Lung (tissue), 12 donors: ENCODE measurements around the gene HSBP1. TPM values are rescaled to one million over a fixed set of nuclear protein-coding genes. Genes with fewer than 3 reads are reported as not detected.

Experiments
- ATAC-seq: fragments of 200-7000 bp; cut with Tn5 transposase; one replicate; pipeline ENCODE4 v1.9.1; 2020; ENCODE audit warnings: moderate number of reproducible peaks; ENCODE audit not compliant: insufficient read depth, low FRiP score
- DNase-seq, 3 donors: peaks; one replicate each; pipeline ENCODE4 v3.0.0-alpha.2; 2013 to 2017
- H3K27ac ChIP-seq, 2 donors: one replicate each; pipeline ENCODE4 v1.5.1; 2013; ENCODE audit warnings: mild to moderate bottlenecking in 2 of 2, moderate library complexity in 2 of 2, control low read depth in 1 of 2, inconsistent platforms in 1 of 2, low read depth in 1 of 2, low read length in 1 of 2
- H3K27me3 ChIP-seq, 3 donors: one replicate each; pipeline ENCODE4 v1.5.1; 2013; ENCODE audit warnings: low read length in 2 of 3; ENCODE audit not compliant: control insufficient read depth in 3 of 3, insufficient read depth in 3 of 3
- H3K36me3 ChIP-seq, 4 donors: one replicate each; pipeline ENCODE4 v1.5.1; 2013; ENCODE audit warnings: low read length in 4 of 4, mild to moderate bottlenecking in 1 of 4, moderate library complexity in 1 of 4; ENCODE audit not compliant: control insufficient read depth in 4 of 4, insufficient read depth in 4 of 4
- H3K4me1 ChIP-seq, 5 donors: one replicate each; pipeline ENCODE4 v1.5.1; 2013; ENCODE audit warnings: low read length in 5 of 5, mild to moderate bottlenecking in 2 of 5, moderate library complexity in 1 of 5; ENCODE audit not compliant: control insufficient read depth in 5 of 5, insufficient read depth in 5 of 5
- H3K4me3 ChIP-seq: one replicate; pipeline ENCODE4 v1.5.1; 2013; ENCODE audit warnings: mild to moderate bottlenecking, control low read depth, moderate library complexity
- H3K9ac ChIP-seq, 2 donors: one replicate each; pipeline ENCODE4 v1.5.1; 2013; ENCODE audit warnings: low read length in 2 of 2, control low read depth in 1 of 2; ENCODE audit not compliant: insufficient read depth in 1 of 2
- H3K9me3 ChIP-seq, 4 donors: one replicate each; pipeline ENCODE4 v1.5.1; 2013; ENCODE audit warnings: low read length in 3 of 4, mild to moderate bottlenecking in 1 of 4, moderate library complexity in 1 of 4; ENCODE audit not compliant: control insufficient read depth in 4 of 4, insufficient read depth in 3 of 4
- WGBS, 2 donors: extraction: QIAGEN DNeasy Blood & Tissue Kit; methylation state at CpG; one replicate each; pipeline ENCODE4 v1.1.7; 2013; 5-methylcytosine and 5-hydroxymethylcytosine counted together
- polyA plus RNA-seq, 2 donors: library from polyadenylated mRNA; stranded (reverse); fragments of 200-250 nt; gene quantifications; one replicate each; pipeline ENCODE4 v1.2.1, GENCODE V29; 2013
- total RNA-seq, 2 donors: library from RNA; depleted of rRNA in 1 of 2; stranded (reverse); fragments of >200 nt in 1 of 2; gene quantifications; one replicate each; pipeline ENCODE4 v1.2.1, GENCODE V29; 2014 to 2021
- TF ChIP-seq, protein P1 (sequence below): IDR thresholded peaks from 2 replicates; pipeline ENCODE4 v1.5.1; 2012; ENCODE audit warnings: mild to moderate bottlenecking; ENCODE audit errors: control extremely low read depth, extremely low read depth
- donor health status: control.
- donor health status: control.
- donor health status: Bipolar disorder and iron deficiency.
- donor health status: healthy.
- donor health status: DM: yes; HTN: yes; CAD: no.

HSBP1 gene
- total and polyA plus RNA-seq, 4 donors = 50.5 to 109 (median 95.4) TPM

DNA sequence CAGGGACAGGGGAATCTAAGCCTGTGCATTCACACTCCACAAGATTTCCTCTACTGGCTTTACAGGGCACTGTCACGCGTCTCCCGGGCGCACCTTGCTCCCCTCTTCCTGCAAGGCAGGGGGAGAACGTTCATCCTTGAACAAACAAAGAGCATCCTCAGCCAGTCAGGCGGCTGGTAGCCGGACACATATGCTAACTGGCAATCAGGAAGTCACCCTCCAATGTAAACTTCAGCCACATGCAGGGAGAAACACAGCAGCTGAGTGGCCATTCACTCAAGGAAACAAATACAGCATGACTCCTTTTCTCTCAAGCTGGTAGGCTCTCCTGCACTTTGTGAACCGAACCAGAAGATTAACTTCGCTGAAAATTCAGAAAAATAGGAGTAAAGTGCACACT lies 10.8 kb upstream of the HSBP1 start:
- Histone ChIP-seq H3K27me3 (peaks cover 0 to 3% (median 0%) of the 10 kb centered on the region in 3 donors), H3K9me3 (peaks cover 0 to 2% (median 0%) of the 10 kb centered on the region in 4 donors), H3K36me3 (peaks cover 0 to 2% (median 0%) of the 10 kb centered on the region in 4 donors), H3K27ac (no peak overlapping the region), H3K4me1 (peaks cover 0 to 1% (median 0%) of the 10 kb centered on the region in 5 donors), H3K9ac (no peak overlapping the region), H3K4me3 (no peak overlapping the region)
- WGBS, 2 donors = 54 to 67% methylated on average over 9 of the region's 9 CpGs
- DNase-seq = no peak
- TF ChIP-seq, protein P1, sequence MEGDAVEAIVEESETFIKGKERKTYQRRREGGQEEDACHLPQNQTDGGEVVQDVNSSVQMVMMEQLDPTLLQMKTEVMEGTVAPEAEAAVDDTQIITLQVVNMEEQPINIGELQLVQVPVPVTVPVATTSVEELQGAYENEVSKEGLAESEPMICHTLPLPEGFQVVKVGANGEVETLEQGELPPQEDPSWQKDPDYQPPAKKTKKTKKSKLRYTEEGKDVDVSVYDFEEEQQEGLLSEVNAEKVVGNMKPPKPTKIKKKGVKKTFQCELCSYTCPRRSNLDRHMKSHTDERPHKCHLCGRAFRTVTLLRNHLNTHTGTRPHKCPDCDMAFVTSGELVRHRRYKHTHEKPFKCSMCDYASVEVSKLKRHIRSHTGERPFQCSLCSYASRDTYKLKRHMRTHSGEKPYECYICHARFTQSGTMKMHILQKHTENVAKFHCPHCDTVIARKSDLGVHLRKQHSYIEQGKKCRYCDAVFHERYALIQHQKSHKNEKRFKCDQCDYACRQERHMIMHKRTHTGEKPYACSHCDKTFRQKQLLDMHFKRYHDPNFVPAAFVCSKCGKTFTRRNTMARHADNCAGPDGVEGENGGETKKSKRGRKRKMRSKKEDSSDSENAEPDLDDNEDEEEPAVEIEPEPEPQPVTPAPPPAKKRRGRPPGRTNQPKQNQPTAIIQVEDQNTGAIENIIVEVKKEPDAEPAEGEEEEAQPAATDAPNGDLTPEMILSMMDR = no peak
- no peak for ATAC-seq

- TF ChIP-seq, protein P1 = no peak
- 57 to 91% methylated on average over 1 of the region's 1 CpG for WGBS, 2 donors
- DNase-seq (no peak), ATAC-seq (no peak)
- H3K27me3 ChIP-seq = peaks cover 0 to 3% (median 0%) of the 10 kb centered on the region in 3 donors
- peaks cover 0 to 11% (median 5%) of the 10 kb centered on the region in 5 donors for H3K4me1 ChIP-seq
- no peak overlapping the region for H3K4me3 ChIP-seq
- no peaks in the 10 kb centered on the region for H3K36me3 ChIP-seq
- H3K9ac ChIP-seq = no peak overlapping the region
- no peak overlapping the region for H3K27ac ChIP-seq
- no peaks in the 10 kb centered on the region for H3K9me3 ChIP-seq
Observed at GRCh38 chr16:83799336-83799735, 8.4 kb upstream of the HSBP1 start.

DNA sequence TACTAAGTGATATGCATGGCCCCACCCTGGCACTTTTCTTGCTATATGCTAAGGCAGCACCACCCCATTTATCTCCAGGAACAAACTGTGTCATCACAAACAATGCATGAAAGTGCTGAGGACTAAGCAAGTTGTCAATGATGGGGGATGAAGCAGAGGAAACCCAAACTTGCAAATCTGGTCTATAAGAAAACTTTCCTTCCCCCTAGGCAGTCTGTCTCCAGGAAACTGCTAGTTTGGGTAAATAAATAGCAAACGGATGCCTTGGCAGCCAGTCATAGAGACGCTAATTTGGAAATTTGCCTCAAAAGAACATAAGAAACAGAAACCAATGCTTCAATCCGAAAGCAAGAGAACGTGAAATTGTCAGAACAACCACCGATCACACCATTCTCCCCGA lies 5.6 kb upstream of the HSBP1 start:
- no peaks in the 10 kb centered on the region for H3K36me3 ChIP-seq
- H3K4me3 ChIP-seq = no peak overlapping the region
- TF ChIP-seq, protein P1 = no peak
- H3K4me1 ChIP-seq = peaks cover 0 to 11% (median 6%) of the 10 kb centered on the region in 5 donors
- peak overlapping the region; percentile 48 to 70 for H3K9ac ChIP-seq
- peaks cover 0 to 3% (median 0%) of the 10 kb centered on the region in 3 donors for H3K27me3 ChIP-seq
- ATAC-seq (no peak), DNase-seq (peak; percentile 83 to 96 (median 95))
- H3K27ac ChIP-seq = peak overlapping the region in 1 of 2 donors; percentile 44
- 21 to 52% methylated on average over 6 of the region's 6 CpGs for WGBS, 2 donors
- H3K9me3 ChIP-seq = no peaks in the 10 kb centered on the region
